Mesenchymal stem cell (in vitro differentiated cells and primary cell): ENCODE data around the gene FOXN4.

ENCODE experiments used
- DNase-seq: peaks from one replicate; pipeline ENCODE4 v3.0.0-alpha.2; 2013
- H2AFZ ChIP-seq: one replicate; pipeline ENCODE4 v1.6.1; 2013; ENCODE audit warnings: low read depth, mild to moderate bottlenecking, control low read depth, inconsistent platforms, low read length, moderate library complexity
- H2AK5ac ChIP-seq: 2 replicates; pipeline ENCODE4 v1.6.1; 2013; ENCODE audit warnings: low read length, moderate library complexity, mild to moderate bottlenecking, inconsistent platforms; ENCODE audit not compliant: severe bottlenecking
- H2BK120ac ChIP-seq: one replicate; pipeline ENCODE4 v1.6.1; 2013; ENCODE audit warnings: low read depth, mild to moderate bottlenecking, inconsistent platforms, low read length, moderate library complexity
- H2BK12ac ChIP-seq, 2 experiments: one replicate each; pipeline ENCODE4 v1.6.1; 2013; ENCODE audit warnings: inconsistent platforms in 2 of 2, low read length in 2 of 2, mild to moderate bottlenecking in 2 of 2, moderate library complexity in 2 of 2, control low read depth in 1 of 2
- H2BK15ac ChIP-seq: one replicate; pipeline ENCODE4 v1.6.1; 2013; ENCODE audit warnings: mild to moderate bottlenecking, low read depth, inconsistent platforms; ENCODE audit not compliant: poor library complexity, severe bottlenecking
- H2BK5ac ChIP-seq: 2 replicates; pipeline ENCODE4 v1.6.1; 2013; ENCODE audit warnings: low read depth, mild to moderate bottlenecking, low read length, control low read depth, inconsistent platforms; ENCODE audit not compliant: poor library complexity, severe bottlenecking
- H3K14ac ChIP-seq, 2 experiments: one replicate each; pipeline ENCODE4 v1.6.1; 2013; ENCODE audit warnings: inconsistent platforms in 2 of 2, low read length in 2 of 2, control low read depth in 1 of 2, mild to moderate bottlenecking in 1 of 2, moderate library complexity in 1 of 2
- H3K18ac ChIP-seq, 2 experiments: one replicate each; pipeline ENCODE4 v1.6.1; 2013; ENCODE audit warnings: inconsistent platforms in 2 of 2, low read length in 2 of 2, control low read depth in 1 of 2, low read depth in 1 of 2, mild to moderate bottlenecking in 1 of 2
- H3K23ac ChIP-seq, 2 experiments: one replicate each; pipeline ENCODE4 v1.6.1; 2013; ENCODE audit warnings: inconsistent platforms in 2 of 2, low read length in 2 of 2, mild to moderate bottlenecking in 2 of 2, moderate library complexity in 2 of 2, control low read depth in 1 of 2
- H3K27ac ChIP-seq: 2 replicates; pipeline ENCODE4 v1.5.1; 2013; ENCODE audit warnings: mild to moderate bottlenecking, moderate library complexity, low read length, control low read depth, inconsistent platforms; ENCODE audit not compliant: poor library complexity, severe bottlenecking
- H3K27me3 ChIP-seq, 2 experiments: 2 replicates each; pipeline versions ENCODE4 v1.6.1 to v1.7.0; 2013; ENCODE audit warnings: low read length in 2 of 2, mild to moderate bottlenecking in 2 of 2, moderate library complexity in 2 of 2, control low read depth in 1 of 2, inconsistent platforms in 1 of 2; ENCODE audit not compliant: control insufficient read depth in 1 of 2, insufficient read depth in 1 of 2
- H3K36me3 ChIP-seq, 2 experiments: 2 replicates each; pipeline versions ENCODE4 v1.6.1 to v1.7.0; 2013; ENCODE audit warnings: low read length in 2 of 2, control low read depth in 1 of 2, inconsistent platforms in 1 of 2, low read depth in 1 of 2, mild to moderate bottlenecking in 1 of 2; ENCODE audit not compliant: insufficient read depth in 2 of 2, control insufficient read depth in 1 of 2
- H3K4ac ChIP-seq, 2 experiments: one replicate each; pipeline ENCODE4 v1.6.1; 2013; ENCODE audit warnings: inconsistent platforms in 2 of 2, low read length in 2 of 2, mild to moderate bottlenecking in 2 of 2, moderate library complexity in 2 of 2, control low read depth in 1 of 2, low read depth in 1 of 2
- H3K4me1 ChIP-seq: 2 replicates; pipeline ENCODE4 v1.6.1; 2013; ENCODE audit warnings: low read depth, low read length, control low read depth; ENCODE audit not compliant: control insufficient read depth, insufficient read depth
- H3K4me2 ChIP-seq: 2 replicates; pipeline ENCODE4 v1.6.1; 2013; ENCODE audit warnings: low read length, mild to moderate bottlenecking, inconsistent platforms; ENCODE audit not compliant: poor library complexity, severe bottlenecking
- H3K4me3 ChIP-seq, 2 experiments: 2 replicates each; pipeline versions ENCODE4 v1.5.1 to v1.7.0; 2013; ENCODE audit warnings: low read length in 2 of 2, mild to moderate bottlenecking in 2 of 2, control low read depth in 1 of 2, low read depth in 1 of 2; ENCODE audit not compliant: insufficient read depth in 1 of 2
- H3K79me1 ChIP-seq: replicated peaks from 2 replicates; pipeline ENCODE4 v1.6.1; 2013; ENCODE audit warnings: mild to moderate bottlenecking, control low read depth, low read length, inconsistent platforms; ENCODE audit not compliant: poor library complexity, severe bottlenecking
- H3K9ac ChIP-seq: 2 replicates; pipeline ENCODE4 v1.7.0; 2013; ENCODE audit warnings: mild to moderate bottlenecking, low read length, moderate library complexity
- H3K9me3 ChIP-seq: 2 replicates; pipeline ENCODE4 v1.7.0; 2013; ENCODE audit warnings: mild to moderate bottlenecking, low read length; ENCODE audit not compliant: control insufficient read depth
- H4K8ac ChIP-seq: one replicate; pipeline ENCODE4 v1.6.1; 2013; ENCODE audit warnings: inconsistent platforms, mild to moderate bottlenecking, low read length, moderate library complexity
- H4K91ac ChIP-seq: one replicate; pipeline ENCODE4 v1.6.1; 2013; ENCODE audit warnings: mild to moderate bottlenecking, low read length, inconsistent platforms
- WGBS: methylation state at CpG from one replicate; pipeline ENCODE4 v1.1.7; 2013; ENCODE audit warnings: mixed read lengths; 5-methylcytosine and 5-hydroxymethylcytosine counted together

FOXN4 gene

DNA sequence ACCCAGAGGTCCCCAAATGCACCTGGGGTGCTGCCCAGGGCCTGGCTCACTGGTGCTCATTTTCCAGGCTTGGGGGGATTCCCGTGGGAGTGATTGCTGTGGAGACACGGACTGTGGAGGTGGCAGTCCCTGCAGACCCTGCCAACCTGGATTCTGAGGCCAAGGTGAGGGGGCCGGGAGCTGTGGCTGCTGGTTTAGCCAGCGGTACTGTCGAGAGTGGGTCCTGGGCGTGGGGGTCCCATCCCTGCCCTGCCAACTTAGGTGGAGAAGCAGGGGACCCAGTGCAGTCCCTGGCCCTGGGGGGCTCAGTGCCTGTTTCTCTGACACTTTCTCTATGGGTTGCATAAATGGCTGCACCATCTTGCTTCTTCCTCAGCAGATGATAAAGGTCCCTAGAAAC, 50.9 kb downstream of the FOXN4 start:
- H3K27ac ChIP-seq, result no peak overlapping the region
- DNase-seq, result no peak
- no peak overlapping the region for H3K4ac ChIP-seq
- H3K4me3 ChIP-seq, result no peak overlapping the region
- no peak overlapping the region for H2BK15ac ChIP-seq
- H3K79me1 ChIP-seq, result no peaks in the 10 kb centered on the region
- no peak overlapping the region for H2AFZ ChIP-seq
- no peak overlapping the region for H2AK5ac ChIP-seq
- no peak overlapping the region for H3K18ac ChIP-seq
- no peaks in the 10 kb centered on the region for H3K4me1 ChIP-seq
- H2BK120ac ChIP-seq, result no peak overlapping the region
- no peak overlapping the region for H2BK5ac ChIP-seq
- no peaks in the 10 kb centered on the region for H3K27me3 ChIP-seq
- no peak overlapping the region for H3K23ac ChIP-seq
- WGBS, result 85% methylated on average over 6 of the region's 6 CpGs
- no peak overlapping the region for H4K91ac ChIP-seq
- H3K9ac ChIP-seq, result no peak overlapping the region
- no peak overlapping the region for H4K8ac ChIP-seq
- peaks cover 12% of the 10 kb centered on the region for H3K9me3 ChIP-seq
- peaks cover 0 to 27% of the 10 kb centered on the region in 2 experiments for H3K36me3 ChIP-seq
- no peak overlapping the region for H2BK12ac ChIP-seq
- no peak overlapping the region for H3K14ac ChIP-seq
- no peak overlapping the region for H3K4me2 ChIP-seq

DNA sequence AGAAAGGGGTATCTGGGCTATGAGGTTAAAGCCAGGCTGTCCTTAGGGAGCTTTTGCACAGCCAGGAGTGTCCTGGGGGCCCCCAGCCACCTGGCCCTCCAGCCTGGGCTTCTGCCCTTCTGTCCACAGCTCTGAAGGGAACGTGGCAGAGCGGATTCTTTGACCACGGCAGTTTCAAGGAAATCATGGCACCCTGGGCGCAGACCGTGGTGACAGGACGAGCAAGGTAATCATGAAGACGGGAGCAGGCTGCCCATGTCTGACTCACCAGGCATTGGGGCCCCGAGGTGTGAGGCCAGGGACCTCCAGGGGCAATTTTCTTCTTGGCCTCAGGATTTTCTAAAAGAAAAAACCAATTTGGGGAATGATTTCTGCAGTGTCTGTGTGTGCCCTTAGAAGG, 53.1 kb downstream of the FOXN4 start:
- Histone ChIP-seq H2BK15ac (no peak overlapping the region), H3K9me3 (peaks cover 15% of the 10 kb centered on the region), H3K4ac (no peak overlapping the region), H4K8ac (no peak overlapping the region), H3K4me2 (no peak overlapping the region), H3K9ac (no peak overlapping the region), H3K27ac (no peak overlapping the region), H4K91ac (no peak overlapping the region), H3K14ac (no peak overlapping the region), H2AFZ (no peak overlapping the region), H3K4me1 (no peaks in the 10 kb centered on the region), H2AK5ac (no peak overlapping the region), H3K23ac (no peak overlapping the region), H3K18ac (no peak overlapping the region), H3K27me3 (no peaks in the 10 kb centered on the region), H2BK12ac (no peak overlapping the region), H2BK120ac (no peak overlapping the region), H2BK5ac (no peak overlapping the region), H3K36me3 (peaks cover 0 to 34% of the 10 kb centered on the region in 2 experiments), H3K79me1 (no peaks in the 10 kb centered on the region), H3K4me3 (no peak overlapping the region)
- DNase-seq, result no peak
- WGBS, result 70% methylated on average over 8 of the region's 8 CpGs

DNA sequence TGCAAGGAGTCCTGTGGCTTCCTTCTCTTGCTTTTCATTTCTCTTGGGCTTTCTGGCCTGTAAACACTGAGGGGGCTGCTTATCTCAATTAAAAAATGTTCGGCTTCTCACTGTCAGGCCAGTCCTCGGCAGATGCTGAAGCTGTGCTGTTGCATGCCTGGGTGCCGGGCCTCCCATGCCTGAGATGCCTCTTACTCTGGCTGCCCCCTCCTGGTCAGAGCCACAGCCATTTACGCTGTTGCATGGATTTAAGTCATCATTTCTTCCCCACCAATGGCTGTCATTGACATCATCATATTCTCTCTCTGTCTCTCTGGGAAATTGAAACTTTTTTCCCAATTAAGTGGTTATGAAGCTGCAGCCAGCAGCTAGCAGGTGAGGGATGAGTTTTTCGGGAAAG, 53.7 kb downstream of the FOXN4 start:
- H2BK15ac ChIP-seq, result no peak overlapping the region
- H3K9ac ChIP-seq, result no peak overlapping the region
- H2AK5ac ChIP-seq, result no peak overlapping the region
- no peak for DNase-seq
- WGBS, result 60% methylated on average over 5 of the region's 5 CpGs
- no peak overlapping the region for H3K18ac ChIP-seq
- H3K9me3 ChIP-seq, result peaks cover 15% of the 10 kb centered on the region
- H3K27ac ChIP-seq, result no peak overlapping the region
- no peak overlapping the region for H2BK12ac ChIP-seq
- no peak overlapping the region for H4K91ac ChIP-seq
- no peak overlapping the region for H3K4ac ChIP-seq
- H3K27me3 ChIP-seq, result no peaks in the 10 kb centered on the region
- no peak overlapping the region for H2AFZ ChIP-seq
- no peak overlapping the region for H3K23ac ChIP-seq
- H4K8ac ChIP-seq, result no peak overlapping the region
- H3K4me2 ChIP-seq, result no peak overlapping the region
- H3K4me3 ChIP-seq, result no peak overlapping the region
- H3K4me1 ChIP-seq, result no peaks in the 10 kb centered on the region
- H3K14ac ChIP-seq, result no peak overlapping the region
- no peak overlapping the region for H2BK5ac ChIP-seq
- no peak overlapping the region for H2BK120ac ChIP-seq
- H3K36me3 ChIP-seq, result peaks cover 0 to 27% of the 10 kb centered on the region in 2 experiments
- H3K79me1 ChIP-seq, result no peaks in the 10 kb centered on the region

- WGBS, result 85% methylated on average over 7 of the region's 7 CpGs
- Histone ChIP-seq H3K14ac (no peak overlapping the region), H3K18ac (no peak overlapping the region), H3K4me1 (no peaks in the 10 kb centered on the region), H3K9me3 (peaks cover 15% of the 10 kb centered on the region), H3K23ac (no peak overlapping the region), H2BK120ac (no peak overlapping the region), H3K9ac (no peak overlapping the region), H3K4ac (no peak overlapping the region), H3K27me3 (no peaks in the 10 kb centered on the region), H2BK12ac (no peak overlapping the region), H2BK5ac (no peak overlapping the region), H3K4me3 (no peak overlapping the region), H4K91ac (no peak overlapping the region), H2AK5ac (no peak overlapping the region), H3K4me2 (no peak overlapping the region), H3K79me1 (no peaks in the 10 kb centered on the region), H3K36me3 (peaks cover 0 to 21% of the 10 kb centered on the region in 2 experiments), H4K8ac (no peak overlapping the region), H2AFZ (no peak overlapping the region), H3K27ac (no peak overlapping the region), H2BK15ac (no peak overlapping the region)
- no peak for DNase-seq
These were observed 55.1 kb downstream of the FOXN4 start for GRCh38 chr12:109253913-109254544.
